Activated T-helper 2 cell treated with anti-CD3 and anti-CD28 coated beads, Interferon-gamma antibody, Interleukin-2, Interleukin-4, amounts not matched to agents 10 μg/mL and 5 μg/mL and 100 μg/mL, durations not matched to agents 14 hours and 24 hours and 36 hours (primary cell): ENCODE measurements around the gene SH2D7. TPM values are rescaled to one million over a fixed set of nuclear protein-coding genes. Genes with fewer than 3 reads are reported as not detected.
A peak's percentile ranks its signal among the peaks of the same experiment; 100 is the strongest.

Experiments used
- DNase-seq: peaks from one replicate; pipeline ENCODE4 v3.0.0; 2021; ENCODE audit warnings: low spot score
- H3K27ac Mint-ChIP-seq: one replicate; pipeline ENCODE4 v1.8.0; 2021; ENCODE audit warnings: mixed read lengths
- H3K27me3 Mint-ChIP-seq: one replicate; pipeline ENCODE4 v1.8.0; 2021; ENCODE audit warnings: low read depth, mixed read lengths
- H3K36me3 Mint-ChIP-seq: one replicate; pipeline ENCODE4 v1.8.0; 2021; ENCODE audit warnings: low read depth, mixed read lengths
- H3K4me1 Mint-ChIP-seq: one replicate; pipeline ENCODE4 v1.8.0; 2021; ENCODE audit warnings: low read depth, mixed read lengths
- H3K4me3 Mint-ChIP-seq: one replicate; pipeline ENCODE4 v1.8.0; 2021; ENCODE audit warnings: low read depth, mild to moderate bottlenecking, moderate library complexity, mixed read lengths
- H3K9me3 Mint-ChIP-seq: one replicate; pipeline ENCODE4 v1.8.0; 2021; ENCODE audit warnings: mixed read lengths
- intact Hi-C: fragments of 100-400 bp; cut with micrococcal nuclease; formaldehyde crosslinking; loops from one replicate; pipeline ENCODE4 v1.15.1; 2023
- total RNA-seq: library from RNA; stranded (reverse); gene quantifications from 2 replicates; pipeline ENCODE4 v1.2.3, GENCODE V29; 2022

Gene SH2D7
- total RNA-seq, 1 donor from 2014 or later, result not detected

DNA sequence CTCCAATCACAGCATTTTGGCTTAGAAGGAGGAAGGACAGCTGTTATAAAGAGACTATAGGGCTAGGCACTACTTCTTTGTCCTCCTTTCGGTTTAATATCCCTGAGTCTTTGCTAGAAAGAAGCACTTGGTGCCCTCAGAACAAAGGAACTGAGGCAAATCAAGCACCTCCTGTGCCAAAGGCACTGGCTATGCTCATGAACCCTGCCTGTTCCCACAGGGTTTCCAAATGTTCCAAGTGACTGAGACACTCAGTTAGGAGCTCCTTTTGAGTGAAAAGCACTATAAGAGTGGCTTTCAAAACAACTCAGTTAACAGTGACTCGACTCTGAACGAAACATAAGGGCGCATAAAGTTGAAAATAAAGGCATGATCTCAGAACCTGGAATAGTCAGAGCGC lies 39.8 kb upstream of the SH2D7 start:
- peaks cover 46% of the 10 kb centered on the region for H3K36me3 Mint-ChIP-seq
- peaks cover 89% of the 10 kb centered on the region for H3K4me1 Mint-ChIP-seq
- no peak overlapping the region for H3K4me3 Mint-ChIP-seq
- peak overlapping the region; percentile 98 for H3K27ac Mint-ChIP-seq
- intact Hi-C loops, result loop anchor here (1.0 to 10.0 kb wide), 2 partner anchors 10 to 382 kb away; partner anchors contain the start of gene IREB2
- H3K27me3 Mint-ChIP-seq, result no peaks in the 10 kb centered on the region
- no peaks in the 10 kb centered on the region for H3K9me3 Mint-ChIP-seq
- DNase-seq, result no peak

DNA sequence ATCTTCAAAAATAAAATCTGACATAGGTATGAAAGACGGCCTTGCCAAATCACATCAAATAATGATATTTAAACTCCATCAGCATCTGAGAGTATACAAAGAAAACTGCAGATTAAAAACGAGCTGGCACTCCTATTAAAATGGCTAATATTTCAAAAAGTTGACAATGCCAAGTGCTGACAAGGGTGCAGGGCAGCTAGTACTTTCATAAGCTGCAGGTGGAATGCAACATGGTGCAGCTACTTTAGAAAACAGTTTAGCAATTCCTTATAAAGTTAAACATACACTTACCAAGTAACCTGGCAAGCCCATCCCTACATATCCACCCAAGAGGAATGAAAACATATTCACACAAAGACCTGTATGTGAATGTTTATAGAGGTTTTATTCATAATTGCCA lies 37.8 kb upstream of the SH2D7 start:
- Mint-ChIP-seq H3K27ac (no peak overlapping the region), H3K4me1 (peaks cover 85% of the 10 kb centered on the region), H3K9me3 (no peaks in the 10 kb centered on the region), H3K4me3 (no peak overlapping the region), H3K27me3 (no peaks in the 10 kb centered on the region), H3K36me3 (peaks cover 44% of the 10 kb centered on the region)
- intact Hi-C loops, result loop anchor here (10.0 kb wide), 1 partner anchor 380 kb away; the partner anchor contains the start of gene IREB2
- DNase-seq, result no peak

DNA sequence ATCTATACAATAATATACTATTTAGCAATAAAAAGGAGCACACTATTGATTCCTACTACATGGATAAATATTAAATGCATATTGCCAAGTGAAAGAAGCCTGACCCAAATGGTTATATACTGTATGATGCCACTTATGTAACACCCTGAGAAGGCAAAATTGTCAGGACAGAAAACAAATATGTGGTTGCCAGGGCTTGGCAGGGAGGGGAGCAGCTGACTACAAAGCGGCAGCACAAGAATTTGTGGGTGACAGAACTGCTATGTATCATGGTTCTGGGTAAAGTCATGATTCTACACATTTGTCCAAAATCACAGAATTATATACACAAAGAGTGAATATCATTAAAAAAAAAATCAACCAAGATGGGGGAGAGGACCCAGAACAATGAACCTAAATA lies 37.4 kb upstream of the SH2D7 start:
- intact Hi-C loops, result loop anchor here (10.0 kb wide), 1 partner anchor 380 kb away; the partner anchor contains the start of gene IREB2
- Mint-ChIP-seq H3K9me3 (no peaks in the 10 kb centered on the region), H3K4me3 (no peak overlapping the region), H3K27ac (peak overlapping the region; percentile 5), H3K36me3 (peaks cover 40% of the 10 kb centered on the region), H3K4me1 (peaks cover 85% of the 10 kb centered on the region), H3K27me3 (no peaks in the 10 kb centered on the region)
- DNase-seq, result no peak

DNA sequence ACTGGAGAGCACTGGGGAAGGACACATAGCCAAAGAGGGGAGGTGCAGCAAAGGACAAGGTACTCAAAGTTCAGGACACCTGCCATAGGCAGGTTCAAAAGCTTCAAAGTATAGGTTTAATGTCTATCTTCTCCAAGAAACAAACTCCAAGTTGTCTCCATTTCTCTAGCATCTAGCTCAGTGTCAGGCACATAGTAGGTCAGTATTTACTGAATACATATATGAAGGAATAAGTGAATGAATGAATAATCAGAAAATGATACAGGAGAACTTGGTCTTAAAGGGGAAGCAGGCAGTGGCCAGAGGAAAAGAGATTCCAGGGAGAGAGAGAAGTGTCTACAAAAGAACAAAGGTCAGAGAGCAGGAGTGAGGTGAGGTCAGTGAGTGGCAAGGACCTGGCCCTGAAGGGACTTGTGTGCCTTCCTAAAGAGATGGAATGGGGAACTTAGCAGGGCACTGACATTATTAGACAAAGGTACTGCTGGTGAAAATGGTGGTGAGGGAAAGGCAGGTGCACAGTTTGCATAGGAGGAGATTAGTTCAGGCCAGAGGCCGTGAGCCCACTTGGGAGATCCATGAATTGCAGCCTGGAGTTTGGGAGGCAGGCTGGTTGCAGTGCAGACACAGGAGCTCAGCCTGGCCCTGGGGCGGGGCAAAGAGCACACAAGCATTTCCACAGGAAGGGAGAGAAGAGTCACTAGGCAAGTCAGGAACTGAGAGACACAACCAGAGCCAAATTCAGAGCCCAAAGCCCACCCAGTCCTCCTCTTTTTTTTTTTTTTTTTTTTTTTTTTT lies 36.2 kb upstream of the SH2D7 start:
- Mint-ChIP-seq H3K27me3 (no peaks in the 10 kb centered on the region), H3K27ac (peak overlapping the region; percentile 76), H3K4me1 (peaks cover 78% of the 10 kb centered on the region), H3K4me3 (peak overlapping the region; percentile 15), H3K9me3 (no peaks in the 10 kb centered on the region), H3K36me3 (peaks cover 37% of the 10 kb centered on the region)
- no peak for DNase-seq
- intact Hi-C loops, result loop anchor here (10.0 kb wide), 1 partner anchor 379 kb away; the partner anchor contains the start of gene IREB2

DNA sequence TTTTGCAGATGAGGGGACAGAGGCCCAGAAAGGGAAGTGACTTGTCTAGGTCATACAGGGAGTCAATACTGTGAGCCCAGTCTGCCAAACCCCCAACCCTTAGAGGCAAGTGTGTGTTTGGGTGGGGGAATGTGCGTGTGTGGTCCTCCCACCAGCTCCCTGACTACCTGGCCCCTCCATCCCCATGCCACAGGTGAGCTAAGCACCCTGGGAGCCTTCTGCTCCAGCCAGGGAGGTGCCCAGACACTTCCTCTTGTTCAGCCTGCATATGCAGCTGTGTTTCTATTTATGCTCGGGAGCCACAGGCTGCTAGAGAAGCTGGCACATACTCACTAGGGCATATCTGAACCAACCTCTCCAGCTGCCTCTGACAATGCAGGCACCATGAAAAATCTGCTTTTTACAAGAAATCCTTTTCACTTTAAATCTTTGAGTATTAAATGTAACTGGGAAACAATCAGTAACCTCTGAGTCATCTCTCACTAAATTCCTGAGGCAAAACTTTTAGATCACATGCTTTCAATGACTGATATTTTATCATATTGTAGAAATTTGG lies 35.6 kb upstream of the SH2D7 start:
- Mint-ChIP-seq H3K27me3 (no peaks in the 10 kb centered on the region), H3K36me3 (peaks cover 35% of the 10 kb centered on the region), H3K4me1 (peaks cover 73% of the 10 kb centered on the region), H3K27ac (peak overlapping the region; percentile 76), H3K4me3 (no peak overlapping the region), H3K9me3 (no peaks in the 10 kb centered on the region)
- no peak for DNase-seq
- intact Hi-C loops, result loop anchor here (10.0 kb wide), 1 partner anchor 378 kb away; the partner anchor contains the start of gene IREB2

DNA sequence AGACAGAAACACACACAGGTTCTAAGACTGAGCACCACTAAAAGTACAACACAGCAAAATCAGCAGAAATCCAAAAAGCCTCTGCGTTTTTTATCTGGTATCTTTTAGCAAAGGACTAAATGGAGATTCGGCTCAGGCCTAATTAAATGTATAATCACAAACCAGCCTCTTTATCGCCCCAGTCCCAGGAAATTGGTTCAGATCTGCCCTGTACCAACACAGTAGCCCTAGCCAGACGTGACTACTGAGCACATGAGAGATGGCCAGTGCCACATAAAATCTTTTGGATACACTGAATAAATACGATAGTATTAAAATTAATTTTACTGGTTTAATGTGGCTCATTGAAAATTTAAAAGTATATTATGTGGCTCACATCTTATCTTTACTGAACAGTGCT lies 34.6 kb upstream of the SH2D7 start:
- Mint-ChIP-seq H3K27me3 (no peaks in the 10 kb centered on the region), H3K4me3 (no peak overlapping the region), H3K4me1 (peaks cover 68% of the 10 kb centered on the region), H3K36me3 (peaks cover 25% of the 10 kb centered on the region), H3K27ac (peak overlapping the region; percentile 18), H3K9me3 (no peaks in the 10 kb centered on the region)
- no peak for DNase-seq
- intact Hi-C loops, result loop anchor here (10.0 kb wide), 1 partner anchor 377 kb away; the partner anchor contains the start of gene IREB2

DNA sequence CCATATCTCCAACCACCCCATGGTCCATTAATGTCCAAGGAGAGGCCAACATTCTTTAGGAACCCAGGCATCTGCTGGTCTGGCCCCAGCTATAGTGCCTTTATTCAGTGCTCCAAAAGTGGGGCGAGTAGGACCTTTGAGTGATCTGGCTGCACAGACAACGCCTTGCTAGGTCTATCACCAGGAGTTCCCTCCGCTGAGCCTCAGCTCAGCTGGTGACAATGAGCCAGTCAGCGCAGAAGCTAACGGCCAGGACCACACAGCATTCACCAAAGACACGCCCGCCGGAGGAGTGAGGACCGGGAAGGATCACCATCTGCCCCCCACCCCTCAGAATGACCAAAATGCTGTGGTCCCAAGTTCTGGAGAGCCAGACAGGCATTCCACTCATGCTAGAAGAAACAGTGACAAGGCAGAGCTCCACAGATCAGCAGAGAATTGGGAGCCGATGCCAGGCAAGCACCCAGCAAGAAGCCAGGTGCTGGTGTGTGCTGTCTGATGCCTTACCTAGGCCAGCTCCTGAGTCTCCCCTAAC lies 33.9 kb upstream of the SH2D7 start:
- Mint-ChIP-seq H3K36me3 (peaks cover 19% of the 10 kb centered on the region), H3K4me1 (peaks cover 62% of the 10 kb centered on the region), H3K27ac (peak overlapping the region; percentile 18), H3K4me3 (no peak overlapping the region), H3K9me3 (no peaks in the 10 kb centered on the region), H3K27me3 (no peaks in the 10 kb centered on the region)
- intact Hi-C loops, result loop anchor here (10.0 kb wide), 1 partner anchor 376 kb away; the partner anchor contains the start of gene IREB2
- DNase-seq, result no peak

DNA sequence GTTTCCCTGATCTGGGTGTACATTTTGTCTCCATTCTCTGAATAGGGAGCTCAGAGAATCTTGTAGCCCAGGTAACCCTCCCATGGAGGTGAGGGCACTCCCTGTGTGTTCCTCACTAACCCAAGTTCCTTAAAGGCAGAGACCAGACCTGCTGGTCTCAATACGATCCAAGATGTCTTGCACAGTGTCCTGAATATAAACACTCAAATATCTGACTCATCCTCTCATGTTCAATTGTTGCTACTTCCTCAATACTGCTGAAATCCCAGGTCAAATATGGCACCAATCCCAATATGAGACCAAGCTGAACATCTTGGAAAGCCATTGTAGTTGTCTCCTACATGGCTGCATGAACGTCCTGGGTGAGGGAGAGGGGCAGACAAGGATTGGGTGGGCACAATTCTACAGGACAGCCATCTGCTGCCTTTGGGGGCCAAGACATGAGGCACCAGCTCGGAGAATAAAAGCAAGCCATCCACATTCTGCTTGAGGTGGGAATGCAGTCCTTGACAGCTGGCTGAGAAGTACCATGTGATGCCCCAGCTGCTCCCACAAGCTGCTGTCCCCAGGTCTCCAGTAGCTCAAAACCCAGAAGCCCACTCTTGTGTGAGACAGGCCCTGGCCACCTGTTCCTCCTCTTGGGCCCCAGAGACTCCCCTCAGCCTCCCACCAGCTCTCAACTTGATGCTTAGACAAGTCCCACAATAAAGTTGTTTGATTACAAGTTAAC lies 33.1 kb upstream of the SH2D7 start:
- no peaks in the 10 kb centered on the region for H3K27me3 Mint-ChIP-seq
- H3K4me1 Mint-ChIP-seq, result peaks cover 56% of the 10 kb centered on the region
- intact Hi-C loops, result loop anchor here (10.0 kb wide), 1 partner anchor 376 kb away; the partner anchor contains the start of gene IREB2
- no peaks in the 10 kb centered on the region for H3K9me3 Mint-ChIP-seq
- no peak overlapping the region for H3K4me3 Mint-ChIP-seq
- H3K27ac Mint-ChIP-seq, result peak overlapping the region; percentile 60
- no peak for DNase-seq
- H3K36me3 Mint-ChIP-seq, result peaks cover 13% of the 10 kb centered on the region

DNA sequence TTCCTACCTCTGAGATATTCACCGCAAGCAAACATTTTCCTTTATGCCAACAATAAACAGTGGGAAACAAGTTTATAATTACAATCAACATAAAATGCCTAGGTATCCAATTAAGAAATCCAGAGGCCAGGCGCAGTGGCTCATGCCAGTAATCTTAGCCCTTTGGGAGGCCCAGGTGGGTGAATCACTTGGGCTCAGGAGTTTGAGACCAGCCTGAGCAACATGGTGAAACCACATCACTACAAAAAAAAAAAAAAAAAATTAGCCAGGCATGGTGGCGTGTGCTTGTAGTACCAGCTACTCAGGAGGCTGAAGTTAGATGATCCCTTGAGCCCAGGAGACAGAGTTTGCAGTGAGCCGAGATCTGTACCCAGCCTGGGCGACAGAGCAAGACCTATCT lies 32.1 kb upstream of the SH2D7 start:
- no peaks in the 10 kb centered on the region for H3K27me3 Mint-ChIP-seq
- H3K27ac Mint-ChIP-seq, result peak overlapping the region; percentile 36
- H3K36me3 Mint-ChIP-seq, result peaks cover 13% of the 10 kb centered on the region
- H3K4me1 Mint-ChIP-seq, result peaks cover 49% of the 10 kb centered on the region
- H3K4me3 Mint-ChIP-seq, result no peak overlapping the region
- H3K9me3 Mint-ChIP-seq, result no peaks in the 10 kb centered on the region
- DNase-seq, result no peak
- intact Hi-C loops, result no loop called here

DNA sequence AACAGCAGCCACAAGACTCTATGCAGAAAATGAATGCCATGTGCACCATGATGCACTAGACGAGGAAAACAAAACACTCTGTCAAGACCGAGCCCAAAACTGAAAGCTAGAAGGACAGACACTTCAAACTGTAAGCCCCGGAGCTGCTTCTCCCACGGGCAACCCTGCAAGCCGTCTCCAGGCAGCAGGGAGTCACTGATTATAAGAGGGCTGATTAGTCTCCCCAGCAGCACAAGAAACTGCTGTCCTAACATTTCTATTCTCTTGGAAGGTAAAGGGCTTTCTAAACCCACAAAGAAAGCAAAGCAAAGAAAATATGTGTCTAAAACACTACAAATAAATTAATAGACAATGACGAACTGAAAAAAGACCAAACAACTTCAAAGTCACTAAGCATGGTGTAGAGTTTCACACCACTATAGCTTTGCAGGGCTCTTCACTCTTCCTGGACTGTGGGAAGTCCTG lies 30.4 kb upstream of the SH2D7 start:
- no peak for DNase-seq
- H3K9me3 Mint-ChIP-seq, result no peaks in the 10 kb centered on the region
- peaks cover 14% of the 10 kb centered on the region for H3K36me3 Mint-ChIP-seq
- intact Hi-C loops, result loop anchor here (1.0 to 2.0 kb wide), 2 partner anchors 10 to 15 kb away; partner anchors contain the start of gene TBC1D2B
- H3K27ac Mint-ChIP-seq, result peak overlapping the region; percentile 85
- H3K4me1 Mint-ChIP-seq, result peaks cover 33% of the 10 kb centered on the region
- H3K27me3 Mint-ChIP-seq, result no peaks in the 10 kb centered on the region
- H3K4me3 Mint-ChIP-seq, result peak overlapping the region; percentile 51

DNA sequence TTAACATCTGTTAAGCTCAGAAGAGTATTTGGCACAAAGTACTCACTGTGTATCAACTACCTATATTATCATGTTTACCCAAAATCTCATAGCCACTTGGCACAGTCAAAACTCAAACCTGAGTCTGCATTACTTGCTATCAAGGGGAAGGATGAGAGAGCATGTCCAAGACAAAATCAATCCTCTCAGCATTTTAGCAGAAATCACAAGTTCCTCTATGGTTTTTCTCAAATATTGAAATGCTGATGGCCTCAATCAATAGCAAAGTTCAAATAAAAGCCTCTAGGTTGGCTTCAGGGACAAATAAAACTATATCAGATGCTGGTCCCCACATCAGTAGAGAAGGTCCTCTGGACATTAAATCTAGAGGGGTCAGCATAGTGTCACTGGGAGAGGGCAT lies 29.1 kb upstream of the SH2D7 start:
- Mint-ChIP-seq H3K4me3 (no peak overlapping the region), H3K9me3 (no peaks in the 10 kb centered on the region), H3K27me3 (no peaks in the 10 kb centered on the region), H3K4me1 (peaks cover 29% of the 10 kb centered on the region), H3K27ac (peak overlapping the region; percentile 11), H3K36me3 (peaks cover 14% of the 10 kb centered on the region)
- no peak for DNase-seq
- intact Hi-C loops, result loop anchor here (2.0 kb wide), 1 partner anchor 14 kb away; the partner anchor contains the start of gene TBC1D2B

DNA sequence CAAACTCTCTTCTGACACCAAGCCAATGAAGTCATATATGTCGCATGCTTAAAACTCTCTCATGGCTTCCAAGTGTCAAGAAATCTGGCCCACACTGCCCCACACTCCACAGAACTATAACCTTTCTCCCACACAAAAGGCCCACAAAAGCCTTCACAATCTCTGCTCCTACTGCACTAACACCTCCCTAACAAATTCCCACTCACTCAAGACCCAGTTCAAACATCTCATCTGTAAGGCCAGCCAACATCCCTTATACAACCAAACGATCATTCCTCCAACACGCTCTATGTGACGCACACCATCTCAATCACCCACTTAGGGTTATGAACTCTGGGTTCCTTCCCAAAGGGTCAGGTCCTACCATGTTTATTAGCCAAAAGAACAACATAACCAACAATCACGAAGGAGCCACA lies 28.4 kb upstream of the SH2D7 start:
- H3K27ac Mint-ChIP-seq, result no peak overlapping the region
- peaks cover 21% of the 10 kb centered on the region for H3K4me1 Mint-ChIP-seq
- H3K27me3 Mint-ChIP-seq, result no peaks in the 10 kb centered on the region
- H3K4me3 Mint-ChIP-seq, result no peak overlapping the region
- H3K9me3 Mint-ChIP-seq, result no peaks in the 10 kb centered on the region
- H3K36me3 Mint-ChIP-seq, result peaks cover 12% of the 10 kb centered on the region
- DNase-seq, result no peak
- intact Hi-C loops, result loop anchor here (2.0 kb wide), 1 partner anchor 13 kb away; the partner anchor contains the start of gene TBC1D2B
